Activated naive CD4-positive, alpha-beta T cell treated with Interleukin-2 at 50 U/mL for 16 hours (primary cell): ENCODE measurements around the gene CCR9.
"Not testable (repeated sequence)": the region's sequence is repeated elsewhere in the genome, so short reads cannot be mapped to it uniquely, and the experiment has no call there.

ENCODE experiments used
- DNase-seq: peaks from one replicate; pipeline ENCODE4 v3.0.0-alpha.2; 2020

CCR9 gene, protein sequence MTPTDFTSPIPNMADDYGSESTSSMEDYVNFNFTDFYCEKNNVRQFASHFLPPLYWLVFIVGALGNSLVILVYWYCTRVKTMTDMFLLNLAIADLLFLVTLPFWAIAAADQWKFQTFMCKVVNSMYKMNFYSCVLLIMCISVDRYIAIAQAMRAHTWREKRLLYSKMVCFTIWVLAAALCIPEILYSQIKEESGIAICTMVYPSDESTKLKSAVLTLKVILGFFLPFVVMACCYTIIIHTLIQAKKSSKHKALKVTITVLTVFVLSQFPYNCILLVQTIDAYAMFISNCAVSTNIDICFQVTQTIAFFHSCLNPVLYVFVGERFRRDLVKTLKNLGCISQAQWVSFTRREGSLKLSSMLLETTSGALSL

DNA sequence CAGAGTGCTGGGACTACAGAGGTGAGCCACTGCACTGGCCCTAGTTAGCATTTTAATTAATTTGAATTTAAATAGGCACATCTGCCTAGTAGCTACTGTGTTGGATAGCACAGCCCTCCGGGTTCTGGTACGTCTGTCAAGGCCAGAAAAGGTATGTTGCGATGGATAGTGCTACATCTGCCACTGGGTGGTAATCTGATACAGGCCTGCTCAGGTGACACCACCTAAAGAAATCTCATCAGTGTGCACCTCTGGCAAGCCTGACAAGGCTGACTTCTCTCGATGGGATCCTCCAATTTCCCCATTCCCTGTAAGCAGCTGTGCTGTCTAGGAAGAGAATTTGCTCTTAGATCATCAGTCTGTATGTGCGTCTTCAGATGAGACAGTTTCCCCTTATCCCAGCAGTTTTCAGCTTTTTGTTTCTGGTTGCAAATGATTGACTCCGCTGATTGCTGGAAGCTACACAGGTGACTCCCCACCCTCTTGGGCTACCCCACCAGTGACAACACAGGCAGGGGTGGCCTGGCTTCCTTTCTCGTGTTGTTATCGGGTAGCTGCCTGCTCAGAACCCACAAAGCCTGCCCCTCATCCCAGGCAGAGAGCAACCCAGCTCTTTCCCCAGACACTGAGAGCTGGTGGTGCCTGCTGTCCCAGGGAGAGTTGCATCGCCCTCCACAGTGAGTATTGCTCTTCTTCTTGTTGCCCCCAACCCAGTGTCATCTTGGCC is at the start of gene CCR9:
TSS of gene CCR9 (plus strand) at position 565 of the 727 bp plus-strand sequence. CDS start 8,391 bp downstream, outside the sequence.
- DNase-seq, result no peak

- no peak for DNase-seq
These were observed 47.9 kb upstream of the CCR9 start for GRCh38 chr3:45838466-45838865.

DNA sequence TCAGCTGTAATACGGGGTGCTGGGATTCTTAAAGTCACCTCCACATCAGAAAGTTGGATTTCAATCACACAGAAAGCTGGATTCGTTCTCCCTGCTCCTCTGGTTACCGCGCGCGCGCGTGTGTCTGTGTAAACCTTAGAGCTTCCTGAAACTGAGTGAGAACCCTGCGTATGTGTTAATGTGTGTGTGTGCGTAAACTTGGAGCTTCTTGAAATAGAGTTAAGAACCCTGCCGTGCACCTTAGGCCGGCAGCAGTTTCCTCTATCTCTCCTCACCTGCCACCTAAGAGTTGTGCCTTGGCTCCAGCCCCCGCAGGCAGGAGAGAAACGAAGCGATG is 45.0 kb upstream of the CCR9 start:
- no peak for DNase-seq

DNA sequence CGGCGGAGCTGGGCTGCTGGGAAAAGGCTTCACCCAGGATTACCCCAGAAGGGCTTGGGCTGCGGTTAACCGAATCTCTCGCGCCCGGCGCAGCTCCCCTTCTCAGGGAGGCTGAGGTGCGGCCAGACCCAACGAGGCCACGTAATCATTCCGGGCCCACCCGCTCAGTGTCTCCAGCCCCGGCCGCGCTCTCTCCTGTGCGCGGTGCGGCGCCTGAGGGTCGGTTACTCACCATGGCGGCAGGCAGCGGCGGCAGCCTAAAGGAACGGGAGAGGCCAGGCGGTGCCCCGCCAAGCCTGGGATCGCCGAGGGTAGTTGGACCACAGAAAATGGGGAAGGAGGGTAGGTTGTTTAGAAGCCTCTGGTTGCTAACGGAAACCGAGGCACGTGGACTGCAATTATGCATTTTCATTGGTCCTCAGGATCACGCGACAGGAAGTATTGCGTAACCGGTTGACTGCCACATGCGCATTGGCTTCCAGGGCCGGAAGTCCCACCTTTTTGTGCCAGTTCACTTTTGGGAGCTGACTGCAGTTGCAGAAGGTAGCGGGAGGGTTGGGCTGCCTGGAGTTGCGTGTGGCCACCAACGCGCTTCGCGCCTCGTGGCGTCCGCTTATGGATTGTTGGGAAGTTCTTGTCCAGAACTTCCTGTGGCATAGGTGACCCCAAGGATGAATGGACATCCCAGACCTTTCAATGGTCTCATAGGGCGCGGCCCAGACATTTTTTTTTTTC is 44.4 kb upstream of the CCR9 start, which contains the start of gene LZTFL1:
TSS of gene LZTFL1 (minus strand) at position 363 of the 735 bp plus-strand sequence. CDS start at position 235, 128 bp downstream.
- peak; percentile 91 for DNase-seq

GRCh38 chr3:45842851-45843625 is 43.3 kb upstream of the CCR9 start:
- DNase-seq, result no peak

GRCh38 chr3:45844616-45845015 is 41.7 kb upstream of the CCR9 start:
- no peak for DNase-seq

DNA sequence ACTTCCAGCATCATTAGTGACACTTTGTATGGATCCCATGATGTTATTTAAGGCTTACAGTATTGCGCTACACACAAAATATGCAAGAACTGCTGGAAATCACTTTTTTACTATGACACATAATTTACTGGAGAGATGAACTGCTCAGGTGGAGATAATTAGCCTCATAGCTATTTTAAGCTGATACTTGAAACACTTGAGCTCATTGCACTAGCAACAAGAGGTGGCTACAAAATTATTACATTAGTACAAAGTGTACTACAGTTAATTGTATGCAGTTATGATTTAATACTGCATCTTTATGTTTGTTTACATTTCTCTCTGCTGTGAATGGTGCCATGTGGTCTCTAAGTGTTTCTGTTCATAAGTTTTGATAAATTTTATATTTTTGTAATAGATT is 38.0 kb upstream of the CCR9 start:
- no peak for DNase-seq

GRCh38 chr3:45852828-45853227 is 33.5 kb upstream of the CCR9 start:
- DNase-seq, result no peak

DNA sequence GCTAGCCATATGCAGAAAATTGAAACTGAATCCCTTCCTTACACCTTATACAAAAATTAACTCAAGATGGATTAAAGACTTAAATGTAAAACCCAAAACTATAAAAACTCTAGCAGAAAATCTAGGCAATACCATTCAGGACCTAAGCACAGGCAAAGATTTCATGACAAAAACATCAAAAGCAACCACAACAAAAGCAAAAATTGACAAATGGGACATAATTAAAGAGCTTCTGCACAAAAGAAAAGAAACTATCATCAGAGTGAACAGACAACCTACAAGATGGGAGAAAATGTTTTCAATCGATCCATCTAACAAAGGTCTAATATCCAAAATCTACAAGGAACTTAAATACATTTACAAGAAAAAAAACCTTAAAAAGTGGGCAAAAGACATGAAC is 30.0 kb upstream of the CCR9 start:
- DNase-seq, result not testable (repeated sequence)

- not testable (repeated sequence) for DNase-seq
These were observed 29.3 kb upstream of the CCR9 start for GRCh38 chr3:45857024-45857423.

DNA sequence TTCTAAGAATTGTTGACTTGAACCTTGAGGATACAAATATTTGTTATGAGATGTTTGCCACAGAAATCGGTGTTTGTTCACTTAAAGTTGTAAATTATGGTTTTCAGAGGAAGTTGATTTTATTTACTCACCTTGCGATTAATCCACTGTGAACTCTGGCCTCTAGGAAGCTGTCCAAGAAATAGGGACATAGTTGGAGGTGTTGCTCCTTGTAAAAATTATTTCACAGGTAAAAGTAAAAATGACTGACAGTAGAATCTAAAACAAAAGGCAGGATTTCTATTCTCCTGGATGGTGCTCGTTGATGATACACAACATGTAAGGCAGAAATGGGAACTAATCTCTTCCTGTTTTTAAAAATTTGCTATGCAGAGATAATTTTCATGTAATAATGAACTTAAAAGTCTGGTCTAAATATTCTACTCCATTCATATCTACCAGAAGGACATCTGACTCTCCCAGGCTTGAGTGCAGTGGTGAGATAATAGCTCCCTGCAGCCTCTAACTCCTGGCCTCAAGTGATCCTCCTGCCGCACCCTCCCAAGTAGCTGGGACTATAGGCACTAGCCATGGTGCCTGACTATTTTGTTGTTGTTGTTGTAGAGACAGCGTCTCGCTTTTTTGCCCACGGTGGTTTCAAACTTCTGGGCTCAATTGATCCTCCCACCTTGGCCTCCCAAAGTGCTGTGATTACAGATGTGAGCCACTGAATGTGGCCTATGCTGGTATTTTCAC is 27.4 kb upstream of the CCR9 start:
- DNase-seq, result no peak

DNA sequence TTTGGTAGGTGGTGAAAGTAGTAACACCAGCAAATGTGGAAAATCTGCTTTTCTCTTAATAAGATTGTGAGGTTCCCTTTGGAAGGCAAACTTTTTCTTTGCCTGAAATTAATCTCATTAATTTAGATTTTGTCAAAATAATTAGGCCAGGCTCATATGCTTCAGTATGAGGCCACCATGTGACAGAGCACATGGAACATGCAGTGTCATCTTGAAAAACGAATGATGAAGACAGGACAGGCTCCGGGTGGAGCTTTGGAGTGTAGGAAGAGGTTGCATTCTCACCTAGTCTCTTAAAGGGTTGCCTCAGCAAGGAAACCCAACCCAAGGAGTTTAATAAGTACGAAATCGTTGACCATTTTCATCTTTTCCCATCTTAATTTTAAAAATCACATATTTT is 25.9 kb upstream of the CCR9 start:
- no peak for DNase-seq

GRCh38 chr3:45861043-45861719 is 25.2 kb upstream of the CCR9 start:
- DNase-seq, result no peak

DNA sequence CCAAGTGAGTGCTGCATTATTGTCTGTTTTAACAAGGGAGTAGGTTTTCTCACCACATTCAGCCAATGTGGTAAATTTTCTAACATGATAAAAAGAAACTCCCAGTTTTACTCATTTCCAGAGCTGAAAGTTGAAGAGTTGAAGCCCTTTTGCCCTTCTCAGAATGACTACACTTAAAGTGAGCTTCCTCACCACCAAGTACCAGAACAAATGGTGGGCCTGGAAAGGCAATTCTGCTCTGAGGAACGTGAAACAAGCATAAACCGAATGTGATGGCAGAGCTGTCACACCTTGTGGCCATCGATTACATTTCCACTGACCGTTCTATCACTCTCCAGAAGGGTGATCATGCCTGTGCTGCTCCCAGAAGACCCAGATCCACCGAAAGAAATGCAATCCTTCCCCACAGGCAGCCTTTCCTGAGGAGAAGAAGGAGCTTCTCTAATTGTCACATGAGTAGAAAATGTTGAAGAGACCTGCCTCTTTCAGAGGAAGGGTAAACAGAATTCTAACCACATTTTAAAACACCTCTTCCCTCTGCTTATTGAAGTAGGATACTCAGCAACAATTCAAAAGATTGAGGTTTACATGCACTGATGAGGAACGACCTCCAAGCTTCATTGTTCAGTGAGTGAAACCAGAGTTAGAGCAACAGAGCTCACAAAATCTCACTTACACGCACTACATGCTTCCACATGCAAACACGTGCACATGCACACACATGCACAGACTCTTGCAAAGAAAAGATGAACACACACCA is 21.4 kb upstream of the CCR9 start:
- DNase-seq, result peak; percentile 23

GRCh38 chr3:45865563-45865962 is 20.8 kb upstream of the CCR9 start:
- no peak for DNase-seq

GRCh38 chr3:45868213-45868612 is 18.1 kb upstream of the CCR9 start:
- no peak for DNase-seq

DNA sequence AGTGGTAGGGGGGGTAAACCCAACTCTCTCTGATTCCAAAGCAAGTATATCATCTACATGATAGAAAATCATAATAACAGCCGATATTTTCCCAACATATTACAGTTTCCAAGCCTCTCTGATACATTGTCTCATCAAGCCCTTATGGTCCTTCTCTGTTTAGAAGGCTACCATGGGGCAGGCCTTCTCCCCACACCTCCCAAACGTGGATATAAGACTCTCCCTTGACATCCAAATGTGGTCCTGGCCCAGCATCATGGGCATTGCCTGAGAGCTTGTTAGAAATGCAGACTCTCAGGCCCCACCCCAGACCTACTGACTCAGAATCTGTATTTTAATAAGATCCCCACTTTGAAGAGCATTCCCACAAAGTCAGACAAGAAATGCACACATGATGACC is 17.7 kb upstream of the CCR9 start:
- no peak for DNase-seq

DNA sequence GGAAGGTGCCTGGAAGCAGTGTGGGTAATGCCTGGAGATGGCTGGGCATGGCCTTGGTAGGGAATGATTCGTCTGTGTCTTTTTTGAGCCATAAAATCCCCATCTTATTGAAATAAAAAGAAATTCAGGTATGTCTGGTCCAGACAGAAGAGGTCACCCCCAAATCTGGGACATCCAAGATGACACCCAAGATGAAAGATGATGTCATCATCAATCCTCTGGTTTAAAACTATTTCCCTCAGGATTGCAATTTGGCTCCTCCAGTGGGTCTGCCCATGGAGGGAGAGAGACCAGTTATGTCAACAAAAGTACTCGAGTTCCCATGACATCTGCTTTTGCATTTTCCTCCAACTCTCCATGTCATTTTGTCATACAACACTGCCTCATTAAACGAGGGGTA is 16.7 kb upstream of the CCR9 start:
- no peak for DNase-seq

- DNase-seq, result peak; percentile 64
These were observed 16.2 kb upstream of the CCR9 start for GRCh38 chr3:45870099-45870498.

DNA sequence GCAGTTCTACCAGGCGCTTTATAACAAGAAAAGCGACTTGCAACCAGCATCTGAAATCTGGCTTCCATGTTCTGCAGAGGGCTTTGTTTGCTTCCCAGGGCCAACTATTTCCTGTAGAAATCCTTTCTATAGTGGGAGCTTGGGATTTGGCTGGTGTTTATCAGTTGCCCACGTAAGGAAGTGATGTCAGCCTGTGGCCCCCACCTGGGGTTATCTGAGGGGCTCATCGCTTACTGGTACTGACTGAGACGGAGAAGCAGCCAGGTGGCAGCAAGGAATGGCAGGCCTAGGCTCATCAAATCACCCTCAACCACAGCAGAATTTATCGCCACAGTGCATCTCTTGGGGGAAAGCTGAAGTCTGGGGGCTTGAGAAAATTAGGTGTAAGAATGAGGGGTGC is 14.6 kb upstream of the CCR9 start:
- no peak for DNase-seq

- DNase-seq, result no peak
These were observed 13.8 kb upstream of the CCR9 start for GRCh38 chr3:45872569-45872968.
